H1 (cell line): ENCODE measurements around the gene TCF4. TPM values are rescaled to one million over a fixed set of nuclear protein-coding genes. Genes with fewer than 3 reads are reported as not detected.

Source experiments
- CTCF ChIA-PET: fragments of 300-600 bp; sonication (Branson Sonifier 250); formaldehyde crosslinking; loops from one replicate; lab custom pipeline; 2021; ENCODE audit not compliant: partially characterized antibody; lab: Charles Lee
- POLR2A ChIA-PET: fragments of 300-600 bp; sonication (Branson Sonifier 250); formaldehyde crosslinking; loops from one replicate; lab custom pipeline; 2021; ENCODE audit warnings: inconsistent platforms; ENCODE audit not compliant: partially characterized antibody; lab: Charles Lee
- DNase-seq, 2 experiments: peaks; one replicate each; pipeline versions ENCODE4 v3.0.0 to v3.0.0-alpha.2; 2010 to 2022; ENCODE audit warnings: low spot score in 2 of 2, low read depth in 1 of 2, mixed read lengths in 1 of 2
- FAIRE-seq: peaks from 2 replicates; lab custom pipeline; 2011; peaks lifted over from hg19 to GRCh38; lab: Jason Lieb, UNC
- H2AFZ ChIP-seq: 2 replicates; pipeline ENCODE4 v1.8.1; 2012; ENCODE audit warnings: low read length, inconsistent platforms
- H2AK5ac ChIP-seq: 2 replicates; pipeline ENCODE4 v1.6.1; 2013; ENCODE audit warnings: low read depth, low read length
- H2BK120ac ChIP-seq: replicated peaks from 2 replicates; pipeline ENCODE3; 2013; ENCODE audit warnings: low read depth, low read length, inconsistent platforms
- H2BK12ac ChIP-seq: 2 replicates; pipeline ENCODE4 v1.6.1; 2013; ENCODE audit warnings: low read depth, low read length
- H2BK15ac ChIP-seq: 2 replicates; pipeline ENCODE4 v1.6.1; 2013; ENCODE audit warnings: low read length
- H2BK20ac ChIP-seq: 2 replicates; pipeline ENCODE4 v1.6.1; 2013; ENCODE audit warnings: low read length
- H2BK5ac ChIP-seq: 2 replicates; pipeline ENCODE4 v1.6.1; 2013; ENCODE audit warnings: low read depth, low read length
- H3K14ac ChIP-seq: 2 replicates; pipeline ENCODE4 v1.6.1; 2013; ENCODE audit warnings: inconsistent platforms; ENCODE audit not compliant: insufficient read length
- H3K18ac ChIP-seq: 2 replicates; pipeline ENCODE4 v1.6.1; 2013; ENCODE audit warnings: low read length; ENCODE audit errors: extremely low read depth
- H3K23ac ChIP-seq: 2 replicates; pipeline ENCODE4 v1.6.1; 2013; ENCODE audit warnings: inconsistent platforms; ENCODE audit not compliant: insufficient read length
- H3K23me2 ChIP-seq: 2 replicates; pipeline ENCODE4 v1.6.1; 2013; ENCODE audit warnings: low read depth, low read length
- H3K27ac ChIP-seq: 2 replicates; pipeline ENCODE4 v1.6.1; 2011; ENCODE audit warnings: low read depth, low read length, inconsistent platforms
- H3K27me3 ChIP-seq, 4 experiments: replicated peaks in 1 of 4; 1 replicate in 1 of 4; 2 replicates in 3 of 4; pipeline versions ENCODE4 v1.6.1 to v1.8.1; 2011 to 2013; ENCODE audit warnings: low read length in 3 of 4, mild to moderate bottlenecking in 3 of 4, inconsistent platforms in 2 of 4, mixed read lengths in 2 of 4, moderate library complexity in 1 of 4; ENCODE audit not compliant: control insufficient read depth in 3 of 4, insufficient read depth in 3 of 4; ENCODE audit errors: extremely low read depth in 1 of 4
- H3K36me3 ChIP-seq, 4 experiments: 2 replicates each; pipeline versions ENCODE4 v1.6.1 to v1.8.1; 2011 to 2013; ENCODE audit warnings: mild to moderate bottlenecking in 4 of 4, low read length in 3 of 4, moderate library complexity in 2 of 4, control low read depth in 1 of 4, inconsistent platforms in 1 of 4; ENCODE audit not compliant: insufficient read depth in 4 of 4, control insufficient read depth in 2 of 4
- H3K4ac ChIP-seq: replicated peaks from 2 replicates; pipeline ENCODE3; 2013; ENCODE audit warnings: low read length, low read depth, mixed read lengths, inconsistent platforms; ENCODE audit not compliant: insufficient read length
- H3K4me1 ChIP-seq, 4 experiments: replicated peaks in 1 of 4; 1 replicate in 1 of 4; 2 replicates in 3 of 4; pipeline versions ENCODE4 v1.6.1 to v1.8.1; 2011 to 2013; ENCODE audit warnings: low read length in 3 of 4, inconsistent platforms in 2 of 4, mixed read lengths in 1 of 4; ENCODE audit not compliant: insufficient read depth in 4 of 4, control insufficient read depth in 3 of 4
- H3K4me2 ChIP-seq, 2 experiments: 2 replicates each; pipeline versions ENCODE4 v1.6.1 to v1.8.1; 2011 to 2013; ENCODE audit warnings: low read depth in 2 of 2, low read length in 2 of 2, control low read depth in 1 of 2, inconsistent platforms in 1 of 2, mild to moderate bottlenecking in 1 of 2; ENCODE audit not compliant: insufficient read depth in 1 of 2
- H3K4me3 ChIP-seq, 4 experiments: fragments of 200-600, 300-600 bp in 1 of 4; sonication (generic), shearing (Covaris generic), sonication (Bioruptor Twin) in 1 of 4; 2 replicates each; pipeline versions ENCODE4 v1.5.1 to v1.8.1; 2011 to 2016; ENCODE audit warnings: low read length in 4 of 4, low read depth in 3 of 4, control low read depth in 2 of 4, inconsistent platforms in 2 of 4, mild to moderate bottlenecking in 2 of 4, mixed read lengths in 1 of 4, moderate library complexity in 1 of 4; ENCODE audit not compliant: insufficient read depth in 2 of 4; ENCODE audit errors: extremely low read depth in 1 of 4
- H3K56ac ChIP-seq: replicated peaks from 2 replicates; pipeline ENCODE3; 2013; ENCODE audit warnings: low read depth, mild to moderate bottlenecking, mixed read lengths, low read length, inconsistent platforms; ENCODE audit not compliant: insufficient read length
- H3K79me1 ChIP-seq: 2 replicates; pipeline ENCODE4 v1.6.1; 2013; ENCODE audit warnings: low read depth, low read length, control low read depth
- H3K79me2 ChIP-seq, 2 experiments: 2 replicates each; pipeline versions ENCODE4 v1.6.1 to v1.8.1; 2012 to 2013; ENCODE audit warnings: low read length in 2 of 2, mild to moderate bottlenecking in 2 of 2, inconsistent platforms in 1 of 2; ENCODE audit not compliant: insufficient read depth in 2 of 2, control insufficient read depth in 1 of 2
- H3K9ac ChIP-seq, 4 experiments: replicated peaks in 1 of 4; 1 replicate in 1 of 4; 2 replicates in 3 of 4; pipeline versions ENCODE4 v1.6.1 to v1.8.1; 2011 to 2013; ENCODE audit warnings: low read depth in 3 of 4, low read length in 3 of 4, control low read depth in 2 of 4, mild to moderate bottlenecking in 2 of 4, moderate library complexity in 2 of 4, inconsistent platforms in 1 of 4; ENCODE audit errors: extremely low read depth in 1 of 4
- H3K9me3 ChIP-seq, 2 experiments: 2 replicates each; pipeline versions ENCODE4 v1.6.1 to v1.8.1; 2012 to 2013; ENCODE audit warnings: mild to moderate bottlenecking in 2 of 2, moderate library complexity in 2 of 2, control low read depth in 1 of 2, inconsistent platforms in 1 of 2, low read depth in 1 of 2, low read length in 1 of 2, mixed read lengths in 1 of 2; ENCODE audit not compliant: insufficient read depth in 2 of 2
- H4K20me1 ChIP-seq, 2 experiments: replicated peaks in 1 of 2; 2 replicates each; pipeline versions ENCODE3 to v1.8.1; 2011 to 2013; ENCODE audit warnings: inconsistent platforms in 2 of 2, low read length in 2 of 2, mild to moderate bottlenecking in 1 of 2; ENCODE audit not compliant: insufficient read depth in 2 of 2, control insufficient read depth in 1 of 2
- H4K5ac ChIP-seq: 2 replicates; pipeline ENCODE4 v1.6.1; 2013; ENCODE audit warnings: low read length, low read depth, mixed read lengths, inconsistent platforms; ENCODE audit not compliant: insufficient read length
- H4K8ac ChIP-seq: 2 replicates; pipeline ENCODE4 v1.8.0; 2013; ENCODE audit warnings: mild to moderate bottlenecking, moderate library complexity, low read length, inconsistent platforms; ENCODE audit not compliant: insufficient read depth; ENCODE audit errors: extremely low read depth
- H4K91ac ChIP-seq: replicated peaks from 2 replicates; pipeline ENCODE3; 2013; ENCODE audit warnings: low read length, mixed read lengths, inconsistent platforms; ENCODE audit not compliant: insufficient read length
- CEBPB ChIP-seq: IDR thresholded peaks from 2 replicates; pipeline ENCODE4 v1.6.1; 2012; ENCODE audit warnings: low read depth, low read length
- HDAC6 ChIP-seq: IDR thresholded peaks from one replicate; pipeline ENCODE4 v1.7.1; 2012; ENCODE audit warnings: low read depth, mild to moderate bottlenecking, inconsistent platforms, low read length, moderate library complexity
- POU5F1 ChIP-seq: IDR thresholded peaks from 2 replicates; pipeline ENCODE4 v1.6.1; 2011; ENCODE audit warnings: low read depth, mild to moderate bottlenecking, low read length, moderate library complexity
- WGBS, 2 experiments: shearing (Covaris generic) in 1 of 2; methylation state at CpG; one replicate each; pipeline versions ENCODE4 v1.1.6 to v1.1.7; 2013 to 2015; ENCODE audit warnings: low lambda C conversion rate in 2 of 2, mixed read lengths in 2 of 2, inconsistent platforms in 1 of 2, low coverage in 1 of 2, missing lambda C conversion rate in 1 of 2; ENCODE audit not compliant: insufficient replicate concordance in 2 of 2, insufficient coverage in 1 of 2, insufficient read length in 1 of 2; ENCODE audit errors: extremely low coverage in 1 of 2, missing lambda C conversion rate in 1 of 2; 5-methylcytosine and 5-hydroxymethylcytosine counted together
- polyA plus RNA-seq, 7 experiments: library from polyadenylated mRNA; depleted of rRNA in 3 of 7; stranded (reverse) in 5 of 7; unstranded in 2 of 7; fragments of >200 nt in 5 of 7; fragments of 200-250 nt in 2 of 7; gene quantifications; 1 replicate in 5 of 7; 2 replicates in 1 of 7; 4 replicates in 1 of 7; pipeline versions ENCODE4 v1.2.1 to v1.2.3, GENCODE V29; 2011 to 2013; ENCODE audit warnings: missing spikeins in 2 of 7, mixed read lengths in 2 of 7
- total RNA-seq: library from RNA; stranded (reverse); fragmentation: NEBNext Ultra II Directional; extraction: Animal tissue kit (Norgen Biotek cat#: 25700); gene quantifications from 2 replicates; pipeline ENCODE4 v1.2.1, GENCODE V29; 2021

TCF4 gene
- total and polyA plus RNA-seq, 2 of the 8 experiments (the other 6 are each of a cell fraction or from before 2014, with no cell fraction given): 59.3 to 118 TPM

DNA sequence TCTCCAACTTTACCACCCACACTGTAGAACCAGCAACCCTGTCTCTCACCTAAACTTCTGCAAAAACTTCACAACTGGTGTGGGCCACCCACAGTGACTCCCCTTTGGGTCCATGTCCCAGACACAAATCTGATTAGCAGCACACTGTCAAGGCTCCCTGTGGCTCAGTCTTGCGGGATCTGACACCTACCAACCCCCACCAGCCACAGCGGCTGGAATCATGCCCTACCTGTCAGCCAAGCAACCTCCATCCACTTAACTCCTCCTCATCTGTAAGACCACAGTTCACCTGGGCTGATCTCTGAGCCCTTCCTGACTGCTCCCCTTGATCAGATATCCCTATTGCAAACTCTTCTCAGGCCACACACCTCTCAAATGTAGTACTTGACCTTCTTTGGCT, 14.6 kb downstream of the TCF4 start:
- FAIRE-seq: peak; percentile 55
- no peak overlapping the region for H2BK20ac ChIP-seq
- no peak overlapping the region for H2BK12ac ChIP-seq
- H3K27me3 ChIP-seq: no peaks in the 10 kb centered on the region
- no peak overlapping the region for H4K91ac ChIP-seq
- H3K23ac ChIP-seq: no peak overlapping the region
- H3K9ac ChIP-seq: no peak overlapping the region
- H3K56ac ChIP-seq: no peak overlapping the region
- DNase-seq: no peak
- ChIA-PET CTCF (interaction anchor here (0.8 to 1.3 kb wide), 3 partner anchors 12 to 280 kb away, joined by 3 read pairs; no protein-coding TSS in a partner anchor), POLR2A (interaction anchor here (0.6 kb wide), 1 partner anchor 9 kb away, joined by 3 read pairs; no protein-coding TSS in a partner anchor)
- H3K4me2 ChIP-seq: peak overlapping the region in 1 of 2 experiments; percentile 19; a peak in 3 of 4 replicates
- no peak overlapping the region for H2BK5ac ChIP-seq
- no peak overlapping the region for H3K27ac ChIP-seq
- no peak overlapping the region for H3K14ac ChIP-seq
- peaks cover 2 to 96% of the 10 kb centered on the region in 2 experiments; a peak in 3 of 4 replicates for H3K79me2 ChIP-seq
- H3K4me3 ChIP-seq: no peak overlapping the region
- no peak overlapping the region for H4K8ac ChIP-seq
- no peak overlapping the region for H2BK15ac ChIP-seq
- no peak overlapping the region for H2BK120ac ChIP-seq
- peaks cover 0 to 6% (median 0%) of the 10 kb centered on the region in 4 experiments; a peak in 1 of 8 replicates for H3K36me3 ChIP-seq
- no peak overlapping the region for H3K4ac ChIP-seq
- H3K79me1 ChIP-seq: peaks cover 9% of the 10 kb centered on the region; the same call in 1 of the 2 replicates
- no peak overlapping the region for H2AFZ ChIP-seq
- WGBS, 2 experiments: 75% methylated on average over 2 of the region's 2 CpGs; no CpG with 5 or more reads in 1 of the 2 experiments
- no peak overlapping the region for H3K18ac ChIP-seq
- no peaks in the 10 kb centered on the region for H3K23me2 ChIP-seq
- peaks cover 4 to 17% (median 6%) of the 10 kb centered on the region in 4 experiments for H3K4me1 ChIP-seq
- H4K20me1 ChIP-seq: peaks cover 0 to 5% of the 10 kb centered on the region in 2 experiments
- TF ChIP-seq CEBPB (no peak), POU5F1 (no peak), HDAC6 (no peak)
- H4K5ac ChIP-seq: no peak overlapping the region
- H3K9me3 ChIP-seq: no peaks in the 10 kb centered on the region
- H2AK5ac ChIP-seq: no peak overlapping the region
